ENCODE results near the gene VARS2. TPM values are rescaled to one million over a fixed set of nuclear protein-coding genes. Genes with fewer than 3 reads are reported as not detected.

VARS2 gene
- total and polyA plus RNA-seq, 8 donors = 11.3 to 40.6 (median 18.9) TPM

GRCh38 chr6:30930506-30930905 is 16.5 kb downstream of the VARS2 start:
- H3K27me3 ChIP-seq = no peaks in the 10 kb centered on the region
- ATAC-seq = no peak
- H3K36me3 ChIP-seq = peaks cover 0 to 7% (median 0%) of the 10 kb centered on the region in 3 donors
- no peak for TF ChIP-seq CTCF (IDR thresholded peaks at IDR 0.05)
- no peak for FAIRE-seq
- intact Hi-C loops (cut with DNase I) = loop anchor here in 1 of 3 donors (10.0 kb wide), 1 partner anchor 134 kb away; no protein-coding TSS in a partner anchor
- no peak overlapping the region for H3K27ac ChIP-seq
- peaks cover 0 to 6% (median 0%) of the 10 kb centered on the region in 3 donors for H3K4me1 ChIP-seq
- no peak for DNase-seq
- 73 to 76% methylated on average over 4 of the region's 4 CpGs for WGBS, 2 donors
- H3K4me3 ChIP-seq = no peak overlapping the region
- H3K9me3 ChIP-seq = no peaks in the 10 kb centered on the region

GRCh38 chr6:30931272-30931671 is 17.2 kb downstream of the VARS2 start:
- ATAC-seq = no peak

GRCh38 chr6:30931969-30932645 is 18.1 kb downstream of the VARS2 start, which contains the start of gene SFTA2:
Gene SFTA2 (minus strand): TSS chr6:30932170. CDS start chr6:30932096, 74 bp downstream.
- 47 to 61% methylated on average over 7 of the region's 7 CpGs for WGBS, 2 donors
- intact Hi-C loops (cut with DNase I) = loop anchor here in 1 of 3 donors (10.0 kb wide), 1 partner anchor 133 kb away; no protein-coding TSS in a partner anchor
- Histone ChIP-seq H3K27ac (peak within 1 kb of the TSS; percentile 26 to 61 (median 42)), H3K4me3 (no peak within 1 kb of the TSS), H3K36me3 (no peaks in the 10 kb centered on the region), H3K9me3 (no peaks in the 10 kb centered on the region), H3K4me1 (peaks cover 0 to 6% (median 0%) of the 10 kb centered on the region in 3 donors), H3K27me3 (no peaks in the 10 kb centered on the region)
- TF ChIP-seq CTCF (IDR thresholded peaks at IDR 0.05) = no peak
- DNase-seq = no peak
- no peak for FAIRE-seq
- peak; percentile 59 to 79 (median 68) for ATAC-seq

More at GRCh38 chr6:30931272-30931671, 17.2 kb downstream of the VARS2 start:
- H3K36me3 ChIP-seq = no peaks in the 10 kb centered on the region
- no peak overlapping the region for H3K4me3 ChIP-seq
- no peaks in the 10 kb centered on the region for H3K27me3 ChIP-seq
- TF ChIP-seq CTCF (IDR thresholded peaks at IDR 0.05) = no peak
- no peaks in the 10 kb centered on the region for H3K9me3 ChIP-seq
- intact Hi-C loops (cut with DNase I) = loop anchor here in 1 of 3 donors (10.0 kb wide), 1 partner anchor 134 kb away; no protein-coding TSS in a partner anchor
- peak overlapping the region in 2 of 4 donors; percentile 42 to 61 for H3K27ac ChIP-seq
- DNase-seq (no peak), FAIRE-seq (no peak)
- WGBS, 2 donors = 61 to 69% methylated on average over 8 of the region's 8 CpGs
- H3K4me1 ChIP-seq = peaks cover 0 to 6% (median 0%) of the 10 kb centered on the region in 3 donors

- ATAC-seq (no peak), FAIRE-seq (no peak)
- H3K27me3 ChIP-seq = no peaks in the 10 kb centered on the region
Observed at GRCh38 chr6:30932665-30933365, 18.8 kb downstream of the VARS2 start.

More at GRCh38 chr6:30932665-30933365, 18.8 kb downstream of the VARS2 start:
- intact Hi-C loops (cut with DNase I) = loop anchor here in 1 of 3 donors (10.0 kb wide), 1 partner anchor 132 kb away; no protein-coding TSS in a partner anchor
- Histone ChIP-seq H3K36me3 (no peaks in the 10 kb centered on the region), H3K4me3 (no peak overlapping the region), H3K27ac (peak overlapping the region in 3 of 4 donors; percentile 26 to 61 (median 42)), H3K4me1 (peaks cover 0 to 6% (median 0%) of the 10 kb centered on the region in 3 donors), H3K9me3 (no peaks in the 10 kb centered on the region)
- 71% methylated on average over 6 of the region's 6 CpGs for WGBS, 2 donors
- no peak for DNase-seq
- TF ChIP-seq CTCF (IDR thresholded peaks at IDR 0.05) = no peak
